NCI-H128 (cell line): ENCODE data around the gene NEUROG3.
"Not testable (repeated sequence)": the region's sequence is repeated elsewhere in the genome, so short reads cannot be mapped to it uniquely, and the experiment has no call there.

Experiments
- DNase-seq: peaks from one replicate; lab custom pipeline; 2025; ENCODE audit not compliant: unreplicated experiment; lab: John Stamatoyannopoulos, UW

Gene NEUROG3

GRCh38 chr10:69572159-69573055, 815 bp downstream of the NEUROG3 start:
- no peak for DNase-seq

GRCh38 chr10:69571618-69572158, 1.5 kb downstream of the NEUROG3 start:
- no peak for DNase-seq

DNA sequence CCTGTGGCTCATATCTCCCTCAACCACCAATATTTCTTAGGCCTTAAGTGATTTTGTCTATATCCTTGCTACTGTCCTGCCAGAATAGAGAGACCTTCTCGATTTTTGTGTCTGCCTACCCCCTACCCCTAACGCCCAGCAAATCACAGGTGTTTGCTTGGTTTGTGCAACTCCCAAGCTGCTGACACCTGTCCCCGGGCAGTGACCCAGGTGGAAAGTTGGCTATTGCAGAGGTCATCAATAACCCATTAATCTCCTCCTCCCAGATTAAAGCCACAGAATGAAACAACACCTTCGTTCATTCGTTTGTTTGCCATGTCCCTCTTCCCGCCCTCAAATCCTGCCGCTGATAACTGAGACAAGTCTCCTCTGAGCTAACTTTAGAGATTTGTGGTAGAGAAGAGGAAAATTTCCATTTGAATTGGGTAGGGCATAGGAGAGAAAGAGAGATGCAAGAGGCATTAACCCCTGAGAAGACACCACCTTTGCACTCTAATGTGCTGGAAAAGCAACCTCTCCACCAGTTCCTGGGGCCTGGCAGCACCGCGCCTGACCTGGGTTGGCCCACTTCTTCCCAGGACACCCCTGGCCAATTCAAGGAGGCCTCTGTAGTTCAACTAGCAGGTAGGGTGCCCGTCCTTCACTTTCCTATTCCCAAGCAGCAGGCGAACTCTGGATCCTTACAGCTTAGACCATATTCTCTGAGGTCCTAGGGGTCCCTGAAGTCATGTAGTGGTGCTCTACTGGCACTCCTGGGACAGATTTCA, 3.0 kb downstream of the NEUROG3 start:
- no peak for DNase-seq

DNA sequence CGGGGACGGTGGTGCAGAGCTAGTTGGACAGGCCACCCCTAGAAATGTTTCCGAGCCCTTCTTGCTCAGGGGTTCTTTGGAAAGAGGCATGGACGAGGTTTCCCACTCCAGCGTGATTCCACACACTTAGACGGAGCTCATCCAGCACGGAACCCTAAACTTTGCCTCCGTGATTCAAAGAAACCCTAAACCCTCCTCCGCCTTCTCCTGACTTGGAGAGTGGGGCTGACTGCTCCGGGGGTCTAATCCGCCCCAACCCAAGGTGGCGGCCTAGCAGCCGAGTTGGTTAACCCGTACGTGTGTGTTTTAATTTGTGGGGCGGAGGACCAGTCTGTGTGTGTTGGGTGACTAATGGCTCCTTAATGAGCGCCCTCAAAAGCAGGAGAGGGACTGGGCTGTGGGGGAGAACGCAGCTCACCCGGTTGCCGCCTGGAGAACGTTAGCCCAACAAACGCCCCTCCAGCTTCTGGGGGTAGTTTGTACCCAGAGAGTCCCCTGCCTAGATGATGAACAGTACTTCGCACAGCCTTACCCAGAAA, 3.8 kb downstream of the NEUROG3 start:
- DNase-seq: no peak

GRCh38 chr10:69568472-69569395, 4.5 kb downstream of the NEUROG3 start:
- DNase-seq: no peak

DNA sequence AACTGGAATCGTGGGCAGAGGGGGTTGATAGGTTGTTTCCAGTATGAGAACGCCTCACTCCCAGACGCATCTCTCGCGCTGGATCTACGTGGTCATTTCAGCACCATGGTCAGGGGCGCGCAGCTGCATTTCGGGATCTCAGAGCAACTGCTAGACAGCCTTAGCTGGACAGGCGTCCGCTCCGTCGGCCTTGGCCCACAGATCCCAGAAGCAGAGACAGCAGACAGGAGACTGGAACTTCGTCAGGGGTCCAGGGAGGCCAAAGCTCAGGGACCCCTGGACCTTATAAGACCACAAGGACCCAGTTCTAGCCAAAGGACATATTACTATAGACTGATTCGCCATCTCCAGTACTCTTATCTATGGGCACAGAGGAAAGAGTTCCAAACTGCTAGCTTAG, 5.3 kb downstream of the NEUROG3 start:
- no peak for DNase-seq

- DNase-seq: no peak
These were observed 10.4 kb downstream of the NEUROG3 start for GRCh38 chr10:69562731-69563254.

DNA sequence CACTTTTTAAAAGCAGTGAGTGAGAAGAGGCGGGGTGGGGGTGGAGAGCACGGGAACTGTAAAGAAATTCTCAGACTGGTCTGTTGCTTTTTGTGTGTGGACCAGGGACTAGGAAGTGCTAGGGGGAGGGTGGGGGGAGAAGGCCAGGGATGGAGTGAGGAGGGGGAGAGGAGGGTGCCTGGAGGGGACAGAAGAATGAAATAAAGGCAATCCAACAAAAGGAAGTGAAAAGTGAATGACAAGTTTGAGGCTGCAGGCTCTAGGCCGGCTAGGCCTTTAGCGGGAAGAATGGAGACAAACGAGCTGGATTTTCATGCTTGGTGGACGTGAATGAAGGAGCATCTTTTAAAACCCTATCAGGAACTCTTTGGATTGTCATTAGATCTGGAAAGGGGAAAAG, 13.7 kb downstream of the NEUROG3 start:
- DNase-seq: no peak

DNA sequence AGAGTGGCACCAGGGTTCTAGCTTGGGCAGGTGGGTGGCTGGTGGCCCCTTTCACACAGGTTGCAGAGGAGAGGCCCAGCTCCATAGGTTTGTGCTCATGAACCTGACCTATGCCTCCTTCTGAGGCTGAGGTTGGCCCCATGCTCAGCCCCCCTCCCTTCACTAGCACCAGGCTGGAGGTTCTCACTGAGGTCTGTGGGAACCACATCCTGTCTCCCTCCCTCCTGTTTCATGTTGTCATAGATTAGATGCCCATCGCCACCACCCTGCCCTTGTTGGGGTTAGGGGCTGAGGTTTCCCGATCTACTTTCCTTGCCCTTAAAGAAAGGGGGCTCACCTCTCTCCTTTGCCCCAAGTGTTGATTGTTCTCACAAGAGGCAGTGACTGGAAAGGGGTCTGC, 14.7 kb downstream of the NEUROG3 start:
- no peak for DNase-seq

DNA sequence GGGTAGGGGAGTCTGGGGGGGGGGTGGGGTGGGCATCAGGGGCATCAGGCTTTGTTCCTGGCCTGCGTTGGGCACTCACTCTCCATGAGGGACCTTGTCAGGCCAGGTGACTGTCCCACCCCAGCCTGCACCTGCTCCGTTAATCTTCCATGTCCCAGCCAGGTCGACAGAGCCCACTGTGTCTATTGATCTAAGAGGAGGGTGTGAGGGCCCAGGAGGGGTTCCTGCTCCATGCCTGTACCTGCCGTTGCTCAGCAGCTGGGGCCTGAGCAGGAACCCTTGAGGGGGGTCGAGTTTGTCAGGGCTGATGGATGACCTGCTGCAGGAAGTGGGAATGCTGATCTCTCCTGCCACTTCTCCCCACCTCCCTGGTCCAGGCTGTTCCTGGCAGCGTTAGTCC, 18.6 kb downstream of the NEUROG3 start:
- DNase-seq: no peak

- DNase-seq: no peak
These were observed 19.9 kb downstream of the NEUROG3 start for GRCh38 chr10:69553328-69553727.

DNA sequence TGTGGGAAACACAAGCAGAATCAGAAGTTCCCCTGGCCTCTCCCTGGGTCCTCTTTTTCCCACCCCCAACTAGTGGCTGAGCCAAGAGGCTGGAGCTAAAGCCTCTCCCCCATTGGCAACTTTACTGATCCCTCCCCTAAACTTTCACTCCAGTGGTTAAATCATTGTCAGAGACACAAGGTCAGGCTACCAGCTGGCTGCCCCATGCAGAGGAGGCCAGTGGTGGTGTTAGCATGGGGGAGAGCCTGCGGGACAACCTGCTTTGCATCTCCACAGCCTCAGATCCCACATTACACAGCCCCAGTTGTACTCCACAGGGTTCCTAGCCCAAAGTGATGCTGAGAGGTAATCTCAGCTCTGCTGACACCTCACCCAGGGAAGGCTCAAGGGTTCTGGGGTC, 21.0 kb downstream of the NEUROG3 start:
- no peak for DNase-seq

DNA sequence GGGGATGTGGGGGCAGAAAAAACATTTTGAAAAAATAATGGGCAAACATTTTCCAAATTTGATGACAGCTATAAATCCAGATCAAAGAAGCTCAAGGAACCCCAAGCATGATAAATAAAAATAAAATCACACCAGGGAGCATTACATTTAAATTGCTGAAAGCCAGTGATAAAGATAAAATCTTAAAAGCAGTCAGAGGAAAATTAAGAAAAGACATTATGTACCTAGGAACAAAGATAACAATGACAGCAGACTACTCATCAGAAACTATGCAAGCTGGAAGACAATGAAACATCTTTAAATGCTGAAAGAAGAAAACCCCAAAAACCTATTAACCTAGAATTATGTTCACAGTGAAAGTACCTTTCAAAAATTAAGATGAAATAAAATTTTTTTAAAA, 23.3 kb downstream of the NEUROG3 start:
- no peak for DNase-seq

DNA sequence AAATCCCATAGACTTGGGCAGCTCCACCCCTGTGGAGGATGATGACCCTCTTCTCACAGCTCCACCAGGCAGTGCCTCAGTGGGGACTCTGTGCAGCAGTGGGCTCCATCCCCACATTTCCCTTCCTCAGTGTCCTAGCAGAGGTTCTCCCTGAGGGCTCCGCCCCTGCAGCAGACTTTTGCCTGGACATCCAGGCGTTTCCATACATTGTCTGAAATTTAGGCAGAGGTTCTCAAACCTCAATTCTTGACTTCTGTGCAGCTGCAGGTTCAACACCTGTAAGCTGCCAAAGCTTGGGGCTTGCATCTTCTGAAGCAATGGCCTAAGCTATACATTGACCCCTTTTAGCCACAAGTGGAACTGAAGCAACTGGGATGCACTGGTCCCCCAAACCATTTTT, 31.8 kb downstream of the NEUROG3 start:
- no peak for DNase-seq

- no peak for DNase-seq
These were observed 34.8 kb downstream of the NEUROG3 start for GRCh38 chr10:69538461-69538860.

- no peak for DNase-seq
These were observed 35.8 kb downstream of the NEUROG3 start for GRCh38 chr10:69537449-69537848.

GRCh38 chr10:69536521-69536920, 36.7 kb downstream of the NEUROG3 start:
- DNase-seq: not testable (repeated sequence)

GRCh38 chr10:69533658-69534057, 39.6 kb downstream of the NEUROG3 start:
- no peak for DNase-seq

GRCh38 chr10:69527961-69528360, 45.3 kb downstream of the NEUROG3 start:
- DNase-seq: no peak
